NCI-H2107 treated with DMSO at 0.1 percent for 48 hours (cell line): ENCODE measurements around the gene OR2AT4.
"Not testable (repeated sequence)": the region's sequence is repeated elsewhere in the genome, so short reads cannot be mapped to it uniquely, and the experiment has no call there.

ENCODE experiments used
- DNase-seq: peaks from one replicate; lab custom pipeline; 2025; ENCODE audit not compliant: unreplicated experiment; lab: John Stamatoyannopoulos, UW

Gene OR2AT4

GRCh38 chr11:75096456-75097172, at the start of gene OR2AT4:
Gene OR2AT4 (minus strand): TSS chr11:75096876.
- no peak for DNase-seq

GRCh38 chr11:75145972-75146519, 49.4 kb upstream of the OR2AT4 start:
- no peak for DNase-seq

GRCh38 chr11:75145196-75145971, 48.7 kb upstream of the OR2AT4 start:
- DNase-seq, result no peak

- DNase-seq, result no peak
Measured at GRCh38 chr11:75144716-75145014, 48.0 kb upstream of the OR2AT4 start.

- no peak for DNase-seq
Measured at GRCh38 chr11:75143420-75143731, 46.7 kb upstream of the OR2AT4 start.

GRCh38 chr11:75142714-75143419, 46.2 kb upstream of the OR2AT4 start:
- DNase-seq, result peak; percentile 7

- DNase-seq, result no peak
Measured at GRCh38 chr11:75141166-75141565, 44.5 kb upstream of the OR2AT4 start.

- DNase-seq, result peak; percentile 1
Measured at GRCh38 chr11:75140269-75141138, 43.8 kb upstream of the OR2AT4 start.

GRCh38 chr11:75135651-75136050, 39.0 kb upstream of the OR2AT4 start:
- DNase-seq, result no peak

- no peak for DNase-seq
Measured at GRCh38 chr11:75135021-75135650, 38.5 kb upstream of the OR2AT4 start.

GRCh38 chr11:75133976-75134375, 37.3 kb upstream of the OR2AT4 start:
- DNase-seq, result no peak

- DNase-seq, result no peak
Measured at GRCh38 chr11:75132080-75132479, 35.4 kb upstream of the OR2AT4 start.

GRCh38 chr11:75126564-75126963, 29.9 kb upstream of the OR2AT4 start:
- no peak for DNase-seq

GRCh38 chr11:75118577-75118976, 21.9 kb upstream of the OR2AT4 start:
- DNase-seq, result no peak

GRCh38 chr11:75114465-75114864, 17.8 kb upstream of the OR2AT4 start:
- no peak for DNase-seq

- DNase-seq, result no peak
Measured at GRCh38 chr11:75113030-75113429, 16.4 kb upstream of the OR2AT4 start.

GRCh38 chr11:75112200-75112599, 15.5 kb upstream of the OR2AT4 start:
- DNase-seq, result no peak

GRCh38 chr11:75107187-75107586, 10.5 kb upstream of the OR2AT4 start:
- no peak for DNase-seq

GRCh38 chr11:75105967-75106681, 9.4 kb upstream of the OR2AT4 start:
- DNase-seq, result not testable (repeated sequence)

- DNase-seq, result no peak
Measured at GRCh38 chr11:75105462-75105925, 8.8 kb upstream of the OR2AT4 start.
